Spleen (tissue), 13 donors: ENCODE data around the gene VPS39. TPM values are rescaled to one million over a fixed set of nuclear protein-coding genes. Genes with fewer than 3 reads are reported as not detected.

ENCODE experiments used
- DNase-seq: peaks from one replicate; pipeline ENCODE4 v3.0.0-alpha.2; 2020
- H3K27ac ChIP-seq, 8 donors: fragments of 200-600 bp; sonication (generic) in 7 of 8; 1 replicate in 4 of 8; 2 replicates in 4 of 8; pipeline versions ENCODE4 v1.5.0 to v1.8.0; 2016 to 2021; ENCODE audit warnings: inconsistent platforms in 4 of 8, mild to moderate bottlenecking in 4 of 8, moderate library complexity in 1 of 8
- H3K27me3 ChIP-seq, 7 donors: fragments of 200-600 bp; sonication (generic) in 6 of 7; replicated peaks in 1 of 7; 1 replicate in 4 of 7; 2 replicates in 3 of 7; pipeline versions ENCODE4 v1.5.0 to v1.8.0; 2016 to 2021; ENCODE audit warnings: inconsistent platforms in 3 of 7, mild to moderate bottlenecking in 1 of 7
- H3K36me3 ChIP-seq, 6 donors: fragments of 200-600 bp; sonication (generic) in 5 of 6; 1 replicate in 4 of 6; 2 replicates in 2 of 6; pipeline versions ENCODE4 v1.5.0 to v1.8.0; 2016 to 2021; ENCODE audit warnings: inconsistent platforms in 2 of 6
- H3K4me1 ChIP-seq, 6 donors: fragments of 200-600 bp; sonication (generic) in 5 of 6; 1 replicate in 3 of 6; 2 replicates in 3 of 6; pipeline versions ENCODE4 v1.5.0 to v1.8.0; 2016 to 2021; ENCODE audit warnings: inconsistent platforms in 3 of 6
- H3K4me3 ChIP-seq, 8 donors: fragments of 200-600 bp; sonication (generic) in 7 of 8; 1 replicate in 4 of 8; 2 replicates in 4 of 8; pipeline versions ENCODE4 v1.5.0 to v1.8.0; 2016 to 2021; ENCODE audit warnings: inconsistent platforms in 4 of 8, mild to moderate bottlenecking in 4 of 8, moderate library complexity in 2 of 8
- H3K9me3 ChIP-seq, 8 donors: fragments of 200-600 bp; sonication (generic) in 7 of 8; 1 replicate in 4 of 8; 2 replicates in 4 of 8; pipeline versions ENCODE4 v1.5.0 to v1.8.0; 2016 to 2021; ENCODE audit warnings: inconsistent platforms in 4 of 8
- CTCF ChIP-seq, 11 experiments: fragments of 200-600 bp in 7 of 11; fragments of 450-650 bp in 4 of 11; sonication (generic) in 4 of 11; IDR thresholded peaks in 8 of 11; conservative IDR thresholded peaks in 3 of 11; 1 replicate in 7 of 11; 2 replicates in 4 of 11; pipeline versions ENCODE4 v1.4.0 to v1.8.0; 2016 to 2021; ENCODE audit warnings: antibody characterized with exemption in 11 of 11, inconsistent platforms in 4 of 11, mild to moderate bottlenecking in 1 of 11
- POLR2A ChIP-seq, 3 donors: fragments of 450-650 bp; IDR thresholded peaks; one replicate each; pipeline ENCODE4 v1.5.1; 2017; ENCODE audit warnings: antibody characterized with exemption in 3 of 3, mild to moderate bottlenecking in 1 of 3
- POLR2AphosphoS5 ChIP-seq, 3 donors: sonication (generic); formaldehyde crosslinking; IDR thresholded peaks; one replicate each; pipeline ENCODE4 v1.5.1; 2017; ENCODE audit warnings: antibody characterized with exemption in 3 of 3
- WGBS, 5 donors: extraction: QIAGEN DNeasy Blood & Tissue Kit in 3 of 5; methylation state at CpG; one replicate each; pipeline versions ENCODE4 v1.1.5 to v1.1.7; 2013 to 2018; 5-methylcytosine and 5-hydroxymethylcytosine counted together
- intact Hi-C: fragments of 100-400 bp; cut with DNase I; formaldehyde crosslinking; loops from one replicate; pipeline ENCODE4 v1.15.0; 2023; ENCODE audit warnings: low total_unique reads
- long read RNA-seq, 2 donors: transcript quantifications; one replicate each; lab custom pipeline, GENCODE V29; 2026
- polyA plus RNA-seq, 3 donors: library from polyadenylated mRNA; stranded (reverse); fragments of 200-250 nt; gene quantifications; one replicate each; pipeline ENCODE4 v1.2.1, GENCODE V29; 2013
- total RNA-seq, 7 donors: library from RNA; depleted of rRNA in 3 of 7; stranded (reverse); fragments of >200 nt in 3 of 7; fragmentation: NEBNext Ultra II Directional in 4 of 7; extraction: Animal tissue kit (Norgen Biotek cat#: 25700) in 4 of 7; gene quantifications; one replicate each; pipeline versions ENCODE4 v1.1.0 to v1.2.1, GENCODE V29; 2016 to 2021
- donor health status: healthy with polysubstance abuse.
- donor health status: DM: no; HTN: no; CAD: no; lungs with moderate emphysema.
- donor health status: DM: no; HTN: no; CAD: no.
- donor health status: Bipolar disorder and iron deficiency.
- donor health status: healthy.
- donor health status: DM: no; HTN: no; CAD: no.
- donor health status: DM: yes; HTN: yes; CAD: no.

The VPS39 gene
- total RNA-seq (100 to 1,000 TPM in 4 of 7 donors, 10 to 100 TPM in 3; 71.3 to 220 (median 105) TPM), polyA plus RNA-seq (10 to 100 TPM; 25.9 to 48.0 (median 47.6) TPM)
- long read RNA-seq, donor 1, full-length matches to known transcripts = 23 of 29 reads
- long read RNA-seq, donor 1, partial matches to known transcripts = 6 of 29 reads
- long read RNA-seq, donor 1, other reads (novel, unspliced or antisense) = 0 of 29 reads
- long read RNA-seq, donor 2, full-length matches to known transcripts = 22 of 22 reads
- long read RNA-seq, donor 2, partial matches to known transcripts = 0 of 22 reads
- long read RNA-seq, donor 2, other reads (novel, unspliced or antisense) = 0 of 22 reads

GRCh38 chr15:42207674-42208579, at the start of gene VPS39:
VPS39 (minus strand) TSS chr15:42208304; CDS start chr15:42208153, 151 bp downstream.
- H3K36me3 ChIP-seq = peaks cover 0 to 48% (median 26%) of the 10 kb centered on the region in 6 donors
- H3K9me3 ChIP-seq = no peaks in the 10 kb centered on the region
- H3K27me3 ChIP-seq = no peaks in the 10 kb centered on the region
- WGBS, 5 donors = 1 to 3% (median 2%) methylated on average over 40 to 45 of the region's 45 CpGs
- peak; percentile 88 to 95 (median 93) for TF ChIP-seq POLR2AphosphoS5 (IDR thresholded peaks at IDR 0.05)
- peak in 1 of 3 donors; percentile 22 for TF ChIP-seq POLR2A (IDR thresholded peaks at IDR 0.05)
- TF ChIP-seq CTCF (IDR thresholded peaks at IDR 0.05 in 8 of 11, conservative IDR thresholded peaks at IDR 0.05 in 3 of 11) = no peak
- H3K4me3 ChIP-seq = peak within 1 kb of the TSS; percentile 62 to 98 (median 83)
- peak; percentile 95 for DNase-seq
- intact Hi-C loops = no loop called here
- peak within 1 kb of the TSS; percentile 67 to 93 (median 85) for H3K27ac ChIP-seq
- peaks cover 13 to 54% (median 37%) of the 10 kb centered on the region in 6 donors for H3K4me1 ChIP-seq

- 94 to 100% (median 96%) methylated on average over 2 of the region's 2 CpGs for WGBS, 5 donors
- H3K4me3 ChIP-seq = no peak overlapping the region
- no peaks in the 10 kb centered on the region for H3K27me3 ChIP-seq
- TF ChIP-seq CTCF (IDR thresholded peaks at IDR 0.05 in 8 of 11, conservative IDR thresholded peaks at IDR 0.05 in 3 of 11) (no peak), POLR2AphosphoS5 (IDR thresholded peaks at IDR 0.05) (no peak), POLR2A (IDR thresholded peaks at IDR 0.05) (no peak)
- peaks cover 0 to 7% (median 2%) of the 10 kb centered on the region in 8 donors for H3K9me3 ChIP-seq
- no peak overlapping the region for H3K27ac ChIP-seq
- intact Hi-C loops = no loop called here
- no peaks in the 10 kb centered on the region for H3K4me1 ChIP-seq
- no peak for DNase-seq
- peaks cover 0 to 70% (median 35%) of the 10 kb centered on the region in 6 donors for H3K36me3 ChIP-seq
Measured at GRCh38 chr15:42253300-42253699, 45.2 kb upstream of the VPS39 start.

- Histone ChIP-seq H3K9me3 (no peaks in the 10 kb centered on the region), H3K36me3 (peaks cover 6 to 82% (median 49%) of the 10 kb centered on the region in 6 donors), H3K4me3 (no peak overlapping the region), H3K27me3 (no peaks in the 10 kb centered on the region), H3K27ac (no peak overlapping the region), H3K4me1 (no peaks in the 10 kb centered on the region)
- no peak for DNase-seq
- WGBS, 5 donors = 87 to 93% (median 92%) methylated on average over 1 of the region's 1 CpG
- TF ChIP-seq POLR2A (IDR thresholded peaks at IDR 0.05) (no peak), POLR2AphosphoS5 (IDR thresholded peaks at IDR 0.05) (no peak), CTCF (IDR thresholded peaks at IDR 0.05 in 8 of 11, conservative IDR thresholded peaks at IDR 0.05 in 3 of 11) (no peak)
- intact Hi-C loops = no loop called here
Measured at GRCh38 chr15:42240823-42241222, 32.7 kb upstream of the VPS39 start.
